ENCODE data around the gene DNAH6. TPM values are rescaled to one million over a fixed set of nuclear protein-coding genes. Genes with fewer than 3 reads are reported as not detected.

Gene DNAH6
- total RNA-seq, 4 donors from 2014 or later, result 0.16 to 1.2 (median 0.47) TPM

- no peaks in the 10 kb centered on the region for H3K36me3 ChIP-seq
- no peaks in the 10 kb centered on the region for H3K27me3 ChIP-seq
- no peak overlapping the region for H3K4me3 ChIP-seq
- H3K27ac ChIP-seq, result no peak overlapping the region
- whole genome bisulfite sequencing, result 71% methylated on average over 1 of the region's 1 CpG
- DNase-seq (ENCODE audit: low spot score in 2 of 2), result no peak
- TF ChIP-seq, protein P1, sequence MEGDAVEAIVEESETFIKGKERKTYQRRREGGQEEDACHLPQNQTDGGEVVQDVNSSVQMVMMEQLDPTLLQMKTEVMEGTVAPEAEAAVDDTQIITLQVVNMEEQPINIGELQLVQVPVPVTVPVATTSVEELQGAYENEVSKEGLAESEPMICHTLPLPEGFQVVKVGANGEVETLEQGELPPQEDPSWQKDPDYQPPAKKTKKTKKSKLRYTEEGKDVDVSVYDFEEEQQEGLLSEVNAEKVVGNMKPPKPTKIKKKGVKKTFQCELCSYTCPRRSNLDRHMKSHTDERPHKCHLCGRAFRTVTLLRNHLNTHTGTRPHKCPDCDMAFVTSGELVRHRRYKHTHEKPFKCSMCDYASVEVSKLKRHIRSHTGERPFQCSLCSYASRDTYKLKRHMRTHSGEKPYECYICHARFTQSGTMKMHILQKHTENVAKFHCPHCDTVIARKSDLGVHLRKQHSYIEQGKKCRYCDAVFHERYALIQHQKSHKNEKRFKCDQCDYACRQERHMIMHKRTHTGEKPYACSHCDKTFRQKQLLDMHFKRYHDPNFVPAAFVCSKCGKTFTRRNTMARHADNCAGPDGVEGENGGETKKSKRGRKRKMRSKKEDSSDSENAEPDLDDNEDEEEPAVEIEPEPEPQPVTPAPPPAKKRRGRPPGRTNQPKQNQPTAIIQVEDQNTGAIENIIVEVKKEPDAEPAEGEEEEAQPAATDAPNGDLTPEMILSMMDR (IDR thresholded peaks at IDR 0.05), result no peak
- no peak for TF ChIP-seq EP300 (IDR thresholded peaks at IDR 0.05)
- no peaks in the 10 kb centered on the region for H3K4me1 ChIP-seq
- H3K9me3 ChIP-seq, result no peaks in the 10 kb centered on the region
Observed at GRCh38 chr2:84782717-84783442, 266.6 kb downstream of the DNAH6 start.

GRCh38 chr2:84785950-84786349 is 269.7 kb downstream of the DNAH6 start:
- TF ChIP-seq, protein P1 (IDR thresholded peaks at IDR 0.05), result no peak
- TF ChIP-seq POLR2AphosphoS5 (IDR thresholded peaks at IDR 0.05) (no peak), POLR2A (IDR thresholded peaks at IDR 0.05) (no peak), EP300 (IDR thresholded peaks at IDR 0.05) (no peak)
- DNase-seq (ENCODE audit: low spot score in 2 of 2), result no peak
- no peak overlapping the region for H3K4me3 ChIP-seq
- H3K4me1 ChIP-seq, result no peaks in the 10 kb centered on the region
- WGBS, result 87% methylated on average over 4 of the region's 4 CpGs
- H3K27ac ChIP-seq, result no peak overlapping the region
- no peaks in the 10 kb centered on the region for H3K27me3 ChIP-seq
- no peaks in the 10 kb centered on the region for H3K36me3 ChIP-seq
- H3K9me3 ChIP-seq, result no peaks in the 10 kb centered on the region

- Histone ChIP-seq H3K4me3 (no peak overlapping the region), H3K36me3 (no peaks in the 10 kb centered on the region), H3K27ac (no peak overlapping the region), H3K9me3 (no peaks in the 10 kb centered on the region), H3K27me3 (no peaks in the 10 kb centered on the region), H3K4me1 (no peaks in the 10 kb centered on the region)
- TF ChIP-seq POLR2AphosphoS5 (IDR thresholded peaks at IDR 0.05) (no peak), POLR2A (IDR thresholded peaks at IDR 0.05) (no peak), EP300 (IDR thresholded peaks at IDR 0.05) (no peak)
- TF ChIP-seq, protein P1 (IDR thresholded peaks at IDR 0.05), result no peak
- no peak for DNase-seq (ENCODE audit: low spot score in 2 of 2)
Observed at GRCh38 chr2:84786601-84787000, 270.3 kb downstream of the DNAH6 start.

DNA sequence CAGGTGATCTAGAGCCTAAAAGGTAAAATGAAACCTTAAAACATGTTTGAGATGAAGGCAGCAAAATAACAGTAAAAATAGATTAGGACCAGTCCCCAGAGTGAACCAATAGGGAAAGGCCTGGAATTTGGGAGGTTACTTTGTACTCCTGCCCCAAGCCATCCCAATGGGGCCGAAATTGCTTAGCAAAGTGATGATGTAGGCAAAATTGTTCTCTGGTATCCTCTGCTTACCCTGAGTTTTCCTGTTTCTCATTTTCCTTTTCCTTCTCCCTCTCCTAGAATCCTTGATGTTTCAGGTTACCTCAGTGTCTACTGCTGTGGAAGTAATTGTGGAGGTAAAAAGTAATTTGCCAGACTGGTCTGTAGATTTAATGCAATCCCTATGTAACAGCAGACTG is 271.7 kb downstream of the DNAH6 start:
- DNase-seq (ENCODE audit: low spot score in 2 of 2), result no peak
- Histone ChIP-seq H3K27me3 (no peaks in the 10 kb centered on the region), H3K4me1 (no peaks in the 10 kb centered on the region), H3K27ac (no peak overlapping the region), H3K4me3 (no peak overlapping the region), H3K9me3 (no peaks in the 10 kb centered on the region), H3K36me3 (no peaks in the 10 kb centered on the region)
- 83% methylated on average over 1 of the region's 1 CpG for WGBS
- TF ChIP-seq POLR2AphosphoS5 (IDR thresholded peaks at IDR 0.05), result no peak

- Histone ChIP-seq H3K9me3 (no peaks in the 10 kb centered on the region), H3K27ac (no peak overlapping the region), H3K4me1 (no peaks in the 10 kb centered on the region), H3K4me3 (no peak overlapping the region), H3K36me3 (no peaks in the 10 kb centered on the region), H3K27me3 (no peaks in the 10 kb centered on the region)
- DNase-seq (ENCODE audit: low spot score in 2 of 2), result no peak
- WGBS, result 71% methylated on average over 3 of the region's 3 CpGs
- TF ChIP-seq POLR2A (IDR thresholded peaks at IDR 0.05) (no peak), POLR2AphosphoS5 (IDR thresholded peaks at IDR 0.05) (no peak), EP300 (IDR thresholded peaks at IDR 0.05) (no peak)
- TF ChIP-seq, protein P1 (IDR thresholded peaks at IDR 0.05), result no peak
Observed at GRCh38 chr2:84788498-84788897, 272.2 kb downstream of the DNAH6 start.
